Stimulated activated CD4-positive, alpha-beta T cell treated with anti-CD3 and anti-CD28 coated beads, TNF-alpha, amount 100 ng/mL, for 1 hour (primary cell): ENCODE results near the gene ARVCF.
"Not testable (repeated sequence)": the region's sequence is repeated elsewhere in the genome, so short reads cannot be mapped to it uniquely, and the experiment has no call there.

Experiments
- DNase-seq, 3 donors: peaks; one replicate each; pipeline ENCODE4 v3.0.0-alpha.2; 2020; ENCODE audit warnings: low read depth in 3 of 3, low spot score in 1 of 3

The ARVCF gene

DNA sequence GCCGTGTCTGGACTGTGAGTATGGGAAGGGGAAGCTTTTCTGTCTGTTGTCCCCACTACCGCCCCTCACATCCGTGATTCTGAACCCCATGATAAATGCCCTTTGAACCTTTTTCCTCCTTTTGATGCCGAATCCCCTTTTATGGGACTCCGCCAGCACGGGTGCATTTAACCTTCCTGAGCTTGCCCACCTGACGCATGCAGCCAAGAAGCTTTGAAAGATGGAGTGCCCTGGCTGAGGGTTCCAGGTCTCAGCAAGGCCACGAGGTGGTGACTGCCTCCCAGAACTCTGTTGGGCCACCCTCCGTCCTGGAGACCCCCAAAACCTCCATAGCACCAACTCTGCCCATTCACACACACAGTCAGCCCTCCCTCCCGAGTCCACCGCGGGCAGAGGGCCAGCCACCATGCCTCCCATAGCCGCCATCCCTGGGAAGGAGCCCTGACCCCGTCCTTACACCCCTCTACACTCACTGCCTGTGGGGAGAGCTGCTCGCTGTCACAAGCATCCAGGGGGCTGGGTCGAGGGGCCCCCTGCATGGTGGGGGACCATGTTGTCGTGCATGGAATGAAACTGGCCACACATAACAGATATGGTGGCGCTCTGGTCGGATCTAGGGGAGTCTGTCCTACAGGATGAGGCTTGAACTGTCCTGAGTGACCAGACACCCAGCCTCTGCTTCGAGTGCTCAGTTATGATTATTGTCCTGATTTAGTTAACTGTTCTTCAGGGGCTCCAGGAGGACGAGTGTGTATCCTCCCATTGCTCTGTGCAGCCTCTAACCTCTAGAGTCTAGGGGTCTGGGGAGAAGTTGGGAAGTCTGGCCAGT lies 75.9 kb downstream of the ARVCF start:
- no peak for DNase-seq

DNA sequence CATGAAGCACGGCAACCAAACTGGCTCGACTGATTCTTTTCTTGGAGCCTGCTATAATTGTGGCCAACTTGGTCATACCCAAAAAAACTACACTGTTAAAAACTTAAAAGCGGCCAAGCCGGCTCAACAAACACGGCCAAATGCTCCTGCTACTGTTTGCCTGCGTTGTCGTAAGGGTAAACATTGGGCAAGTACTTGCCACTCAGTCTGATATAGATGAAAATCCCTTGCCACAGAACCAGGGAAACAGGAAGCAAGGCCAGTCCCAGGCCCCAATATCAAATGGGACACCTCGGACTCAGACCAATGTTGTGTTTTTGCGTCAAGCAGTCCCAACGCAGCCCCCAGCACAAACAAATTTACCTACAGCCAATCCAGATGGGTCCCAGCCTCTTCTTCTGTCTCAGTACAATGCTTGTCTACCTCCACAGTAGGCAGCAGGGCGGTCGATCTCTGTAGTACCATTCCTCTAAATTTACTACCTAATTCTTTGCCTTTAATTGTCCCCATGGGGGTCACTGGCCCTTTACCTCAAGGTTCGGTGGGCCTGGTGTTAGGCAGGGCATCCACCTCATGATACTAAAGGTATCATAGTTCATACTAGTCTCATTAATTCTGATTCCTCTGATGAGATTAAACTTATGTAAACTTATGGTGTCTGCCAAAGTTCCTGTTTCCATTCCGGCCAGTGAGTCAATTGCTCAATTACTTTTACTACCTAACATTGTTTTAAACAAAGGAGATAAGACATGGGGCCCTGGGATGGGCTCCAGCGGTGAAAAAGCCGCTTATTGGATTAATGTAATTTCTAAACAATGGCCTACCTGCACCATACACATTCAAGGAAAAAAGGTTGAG lies 78.8 kb downstream of the ARVCF start:
- no peak for DNase-seq

DNA sequence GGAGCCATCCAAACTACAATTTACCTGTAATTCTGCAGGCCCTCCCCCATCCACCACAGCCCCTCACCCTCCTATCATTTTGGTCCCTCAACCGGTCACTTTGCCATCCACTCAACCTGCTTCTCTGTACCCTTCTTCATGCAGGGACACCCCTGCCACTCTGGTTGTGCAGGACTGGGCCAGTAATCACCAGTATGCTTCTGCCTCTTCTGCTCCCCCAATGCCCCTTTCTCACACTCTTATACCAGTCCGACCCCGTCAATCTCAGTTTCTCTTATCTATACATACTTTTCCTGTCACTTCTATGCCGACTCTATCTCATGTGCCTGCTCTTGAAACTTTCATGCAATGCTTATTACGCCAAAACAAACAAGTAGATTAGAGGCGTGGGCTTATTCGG lies 80.1 kb downstream of the ARVCF start:
- no peak for DNase-seq

DNA sequence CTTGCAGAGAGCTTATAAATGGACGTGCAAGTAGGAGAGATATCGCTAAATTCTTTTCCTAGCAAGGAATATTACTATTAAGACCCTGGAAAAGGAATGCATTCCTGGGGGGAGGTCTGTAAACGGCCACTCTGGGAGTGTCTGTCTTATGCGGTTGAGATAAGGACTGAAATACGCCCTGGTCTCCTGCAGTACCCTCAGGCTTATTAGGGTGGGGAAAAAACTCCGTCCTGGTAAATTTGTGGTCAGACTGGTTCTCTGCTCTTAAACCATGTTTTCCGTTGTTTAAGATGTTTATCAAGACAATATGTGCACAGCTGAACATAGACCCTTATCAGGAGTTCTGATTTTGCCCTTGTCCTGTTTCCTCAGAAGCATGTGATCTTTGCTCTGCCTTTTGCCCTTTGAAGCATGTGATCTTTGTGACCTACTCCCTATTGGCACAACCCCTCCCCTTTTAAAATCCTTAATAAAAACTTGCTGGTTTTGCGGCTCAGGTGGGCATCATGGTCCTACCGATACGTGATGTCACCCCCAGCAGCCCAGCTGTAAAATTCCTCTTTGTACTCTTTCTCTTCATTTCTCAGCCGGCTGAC lies 81.4 kb downstream of the ARVCF start:
- DNase-seq: not testable (repeated sequence)

DNA sequence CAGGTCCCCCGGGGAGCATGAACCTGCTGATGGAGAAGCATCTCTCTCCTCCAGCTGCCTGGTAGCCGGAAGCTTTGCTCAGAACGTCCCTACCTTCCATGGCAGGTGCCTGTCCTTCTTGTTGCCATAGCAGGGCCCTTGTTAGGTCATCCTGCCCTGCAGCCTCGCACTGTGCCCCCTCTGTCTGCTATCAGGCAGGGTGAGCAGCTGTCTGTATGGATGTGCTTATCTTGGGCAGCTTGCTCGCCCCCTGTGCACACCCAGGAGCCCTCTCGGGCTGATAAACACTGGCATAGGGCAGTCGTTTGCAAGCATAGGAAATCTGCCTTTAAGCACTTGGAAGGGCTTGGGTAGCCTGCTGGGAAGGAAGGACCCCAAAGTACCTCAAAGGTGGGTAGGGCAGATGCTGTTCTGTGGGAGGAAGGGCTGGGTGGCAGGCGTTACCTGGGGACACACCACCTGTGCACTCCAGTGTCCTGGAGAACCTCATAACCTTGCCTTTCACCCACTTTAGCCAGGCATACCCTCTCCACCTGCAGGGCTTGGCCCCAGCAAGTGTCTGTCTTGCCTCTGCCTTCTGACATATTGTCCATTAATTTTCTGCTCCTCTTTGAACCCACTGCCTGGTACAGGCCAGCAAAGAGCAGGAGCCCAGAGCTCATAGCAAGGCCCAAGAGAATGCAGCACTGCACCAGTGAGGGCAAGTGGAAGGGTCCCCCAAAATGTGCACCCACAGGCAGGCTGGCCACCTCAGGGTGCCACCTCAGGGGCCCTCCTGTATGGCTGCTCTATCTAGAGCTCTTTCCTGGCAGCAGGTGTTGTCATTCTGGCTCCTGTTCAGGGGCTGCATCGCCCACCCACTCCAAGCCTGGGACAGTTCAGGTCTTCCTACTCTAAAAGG lies 83.0 kb downstream of the ARVCF start:
- no peak for DNase-seq

DNA sequence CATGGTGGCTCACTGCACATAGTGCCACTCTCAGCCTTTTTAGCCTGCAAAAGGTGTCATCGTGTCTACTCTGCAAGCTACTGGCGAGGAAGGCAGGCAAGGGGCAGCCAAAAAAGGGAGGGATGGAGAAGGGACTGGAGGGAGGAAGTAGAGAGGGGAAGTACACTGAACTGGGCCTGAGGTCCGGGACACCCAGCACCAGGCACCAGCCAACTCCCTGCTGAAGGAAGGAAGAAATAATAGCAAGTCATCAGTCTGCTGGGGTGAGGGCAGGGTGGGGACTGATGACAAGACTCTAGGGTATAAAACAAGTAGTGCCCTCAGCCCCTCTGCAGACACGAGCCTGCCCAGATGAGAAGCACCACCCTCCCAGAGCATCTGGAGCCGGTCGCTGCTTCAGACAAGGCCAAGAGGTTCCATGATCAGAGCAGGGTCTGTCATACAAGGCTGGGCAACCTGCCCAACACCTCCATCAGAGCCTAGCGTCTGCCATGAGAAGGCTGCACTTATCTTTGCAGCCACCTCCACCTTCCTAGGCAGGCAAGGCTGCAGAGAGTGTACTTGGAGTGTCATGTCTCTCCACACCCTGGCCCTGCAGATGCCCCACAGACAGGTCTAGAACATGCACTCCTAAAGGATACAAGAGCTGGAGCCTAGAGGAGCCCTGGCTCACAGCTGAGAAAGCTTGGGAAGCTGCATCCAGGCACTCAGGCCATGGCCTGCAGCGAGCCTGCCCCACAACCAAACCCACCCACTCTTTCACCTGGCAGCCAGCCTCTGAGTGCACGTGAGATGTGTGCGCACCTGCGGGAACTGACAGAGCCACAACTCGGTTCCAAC lies 84.0 kb downstream of the ARVCF start:
- DNase-seq: no peak

DNA sequence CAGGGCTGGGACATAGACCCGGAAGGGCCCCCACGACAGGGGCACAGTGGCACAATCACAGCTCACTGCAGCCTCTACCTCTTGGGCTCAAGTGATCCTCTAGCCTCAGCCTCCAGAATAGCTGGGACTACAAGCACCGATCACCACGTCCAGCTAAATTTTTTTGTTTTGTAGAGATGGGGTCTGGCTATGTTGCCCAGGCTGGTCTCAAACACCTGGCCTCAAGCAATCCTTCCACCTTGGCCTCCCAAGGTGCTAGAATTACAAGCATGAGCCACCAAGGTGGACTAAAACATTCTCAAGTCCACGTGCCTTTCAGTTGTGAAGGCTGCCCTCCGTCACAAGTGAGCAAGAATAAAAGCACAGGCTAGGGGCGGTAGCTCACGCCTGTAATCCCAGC lies 85.1 kb downstream of the ARVCF start:
- no peak for DNase-seq

DNA sequence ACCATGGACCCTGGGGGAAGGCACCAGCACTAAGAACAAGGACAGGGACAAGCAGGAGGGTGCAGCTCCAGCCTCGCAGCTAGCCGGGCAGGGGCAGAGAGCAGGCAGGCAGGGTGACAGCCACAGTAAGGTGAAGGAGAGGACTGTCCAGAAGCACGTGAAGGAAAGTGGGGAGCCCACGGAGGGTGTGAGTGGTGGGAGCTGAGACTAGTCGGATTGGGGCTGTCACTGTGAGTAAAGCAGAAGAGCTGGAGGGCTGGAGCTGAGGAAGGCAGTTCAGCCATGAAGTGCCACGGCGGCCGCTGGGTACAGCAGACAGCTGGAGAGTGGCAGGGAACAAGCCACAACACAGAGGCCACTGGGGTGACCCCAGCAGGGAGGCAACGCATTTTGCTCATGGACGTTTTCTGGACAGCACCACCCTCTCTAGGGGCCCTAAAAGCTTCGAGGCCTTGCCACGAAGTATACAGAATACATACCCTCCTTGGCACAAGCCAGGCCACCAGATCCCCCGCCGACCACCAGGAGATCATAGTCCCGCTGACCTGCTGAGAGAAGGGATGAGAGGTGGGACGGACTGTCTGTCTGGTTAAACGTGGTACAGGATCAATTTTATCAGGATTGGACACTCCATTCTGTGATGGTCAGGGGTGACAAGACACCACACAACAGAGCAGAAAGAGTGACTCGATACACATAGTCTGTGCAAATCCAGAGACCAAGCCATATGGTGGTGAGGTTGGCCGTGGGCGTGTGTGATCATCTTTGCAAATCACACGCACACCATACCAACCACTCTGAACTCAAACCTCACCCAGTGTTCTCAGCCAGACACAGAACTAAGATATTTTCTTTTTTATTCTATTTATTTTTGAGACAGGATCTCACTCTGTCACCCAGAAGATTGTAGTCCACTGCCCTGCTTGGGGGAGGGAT lies 85.8 kb downstream of the ARVCF start:
- no peak for DNase-seq

DNA sequence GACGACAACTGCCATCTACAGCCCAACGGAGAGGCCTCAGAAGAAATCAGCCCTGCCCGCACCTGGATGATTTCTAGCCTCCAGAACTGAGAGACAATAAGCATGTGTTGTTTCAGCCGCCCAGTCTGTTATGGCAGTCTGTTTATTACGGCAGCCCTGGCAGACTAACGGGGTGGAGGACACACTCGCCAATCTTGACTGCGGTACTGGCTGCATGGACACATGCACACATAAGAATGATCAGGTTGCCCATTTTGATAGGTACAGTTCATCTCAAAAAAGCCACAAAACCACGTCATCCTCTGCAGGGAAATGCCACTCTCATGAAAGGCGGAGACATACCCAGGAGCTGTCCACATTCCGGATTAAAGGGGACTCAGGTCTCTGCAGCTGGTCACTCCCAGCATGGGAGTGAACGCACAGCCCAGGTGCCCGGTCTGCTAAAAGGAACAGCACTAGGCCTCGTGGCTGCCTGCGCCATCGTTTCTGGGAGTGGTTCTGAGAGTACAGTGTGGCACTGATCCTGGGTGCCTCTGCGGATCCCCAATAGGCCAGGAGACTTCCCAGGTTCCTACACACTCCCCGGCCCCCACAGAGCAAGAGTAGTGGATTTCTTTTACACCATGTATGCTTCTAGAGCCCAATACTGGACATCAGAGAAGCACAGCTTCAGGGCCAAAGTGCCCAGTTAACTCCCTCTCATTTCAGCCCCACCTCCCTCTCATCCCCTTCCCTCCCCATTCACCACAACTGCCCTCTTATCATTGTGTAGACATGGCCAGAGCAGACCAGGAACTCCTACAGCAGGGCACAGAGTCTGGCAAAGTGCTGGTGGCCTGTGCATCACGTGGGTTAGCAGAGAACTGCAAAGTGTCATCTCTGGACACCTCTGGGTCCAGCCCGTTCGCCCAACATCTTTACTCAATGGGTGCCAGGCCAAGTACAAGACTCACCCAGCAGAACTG lies 86.8 kb downstream of the ARVCF start:
- no peak for DNase-seq

DNA sequence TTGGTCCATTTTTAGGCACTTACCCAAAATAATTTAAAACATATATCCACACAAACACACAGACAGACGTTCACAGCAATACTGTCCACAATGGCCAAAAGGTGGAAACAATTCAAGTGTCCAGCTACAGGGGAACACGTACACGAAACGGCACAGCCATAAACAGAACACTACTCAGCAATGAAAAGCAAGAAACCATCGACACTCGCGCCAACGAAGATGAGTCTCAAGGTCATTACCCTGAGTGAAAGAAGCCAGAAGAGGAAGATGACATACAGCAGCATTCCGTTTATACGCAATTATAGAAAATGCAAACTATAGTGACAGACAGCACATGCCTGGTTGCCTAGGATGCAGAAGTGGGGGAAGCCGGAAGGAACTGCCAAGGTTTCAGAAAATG lies 88.4 kb downstream of the ARVCF start:
- DNase-seq: no peak

DNA sequence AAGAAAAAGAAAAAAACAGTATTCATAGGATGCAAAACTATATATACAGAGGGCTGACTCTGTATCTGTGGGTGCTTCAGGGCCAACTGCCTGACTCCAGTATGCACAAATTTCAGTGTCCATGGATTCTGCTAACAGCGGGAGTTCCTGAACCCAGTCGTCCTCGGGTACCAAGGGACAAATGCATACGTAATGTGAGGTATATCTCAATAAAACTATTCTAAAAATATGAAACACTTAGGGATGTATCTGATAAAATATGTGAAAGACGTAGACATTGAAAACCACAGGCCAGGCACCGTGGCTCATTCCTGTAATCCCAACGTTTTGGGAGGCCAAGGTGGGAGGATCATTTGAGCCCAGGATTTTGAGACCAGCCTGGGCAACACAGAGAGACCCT lies 88.9 kb downstream of the ARVCF start:
- no peak for DNase-seq

DNA sequence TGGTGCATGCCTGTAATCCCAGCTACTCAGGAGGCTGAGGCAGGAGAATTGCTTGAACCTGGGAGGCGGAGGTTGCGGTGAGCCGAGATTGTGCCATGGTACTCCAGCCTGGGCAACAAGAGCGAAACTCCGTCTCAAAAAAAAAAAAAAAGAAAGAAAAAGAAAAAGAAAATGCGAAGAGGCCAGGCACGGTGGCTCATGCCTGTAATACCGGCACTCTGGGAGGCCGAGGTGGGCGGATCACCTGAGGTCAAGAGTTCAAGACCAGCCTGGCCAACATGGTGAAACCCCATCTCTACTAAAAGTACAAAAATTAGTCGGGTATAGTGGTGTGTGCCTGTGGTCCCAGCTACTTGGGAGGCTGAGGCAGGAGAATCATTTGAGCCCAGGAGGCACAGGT lies 90.6 kb downstream of the ARVCF start:
- not testable (repeated sequence) for DNase-seq

DNA sequence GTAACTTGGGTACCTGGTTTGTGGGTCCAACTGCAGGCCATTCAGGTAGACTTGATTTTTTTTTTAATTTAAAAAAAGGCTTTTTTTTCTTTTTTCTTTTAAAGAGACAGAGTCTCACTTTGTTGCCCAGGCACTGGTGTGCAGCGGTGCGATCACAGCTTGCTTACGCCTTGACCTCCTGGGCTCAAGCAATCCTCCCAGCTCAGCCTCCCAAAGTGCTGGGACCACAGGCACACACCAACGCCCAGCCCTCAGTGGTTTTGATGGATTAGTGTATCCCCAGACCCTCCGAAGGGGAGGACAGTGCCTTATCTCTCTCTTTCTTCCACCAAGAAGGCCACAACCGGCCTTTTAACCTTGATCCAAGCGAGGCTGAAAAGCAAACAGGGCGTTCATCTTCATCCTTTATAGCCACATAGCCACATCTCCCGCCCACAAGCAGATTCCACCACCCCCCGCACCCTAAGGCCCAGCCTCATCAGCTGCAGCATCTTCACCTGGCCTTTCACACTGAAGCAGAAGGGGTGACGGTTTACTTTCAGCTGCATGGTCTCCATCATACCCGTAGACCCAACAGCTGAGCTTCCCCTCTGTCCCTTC lies 92.6 kb downstream of the ARVCF start:
- DNase-seq: no peak

DNA sequence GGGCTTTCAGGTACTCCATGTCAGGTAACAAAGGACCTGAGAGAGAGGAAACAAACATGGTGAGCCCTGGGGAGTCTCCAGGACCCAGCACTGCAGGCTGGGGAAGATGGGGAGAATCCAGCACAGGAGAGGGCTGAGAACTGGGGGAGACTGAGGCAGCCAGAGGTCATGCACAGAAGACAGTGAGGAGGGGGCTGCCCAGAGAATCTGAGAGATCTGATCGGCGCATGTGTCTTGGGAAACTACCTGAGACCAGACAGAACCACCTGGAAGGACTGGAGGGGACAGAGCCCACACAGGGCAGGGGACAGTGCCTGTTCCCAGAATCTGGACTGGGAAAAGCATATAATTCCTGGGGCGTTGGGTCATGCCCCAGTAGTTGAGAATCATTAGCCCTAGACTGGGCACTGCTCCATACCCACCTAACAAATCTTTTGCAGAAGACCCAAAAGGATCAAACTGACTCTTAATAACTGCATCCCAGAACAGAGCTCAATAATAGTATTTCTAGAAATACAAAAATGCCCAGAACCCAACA lies 95.0 kb downstream of the ARVCF start:
- no peak for DNase-seq
